K562 (cell line): ENCODE results near the gene MXI1. TPM values are rescaled to one million over a fixed set of nuclear protein-coding genes. Genes with fewer than 3 reads are reported as not detected.
"Not testable (repeated sequence)": the region's sequence is repeated elsewhere in the genome, so short reads cannot be mapped to it uniquely, and the experiment has no call there.

Source experiments
- ATAC-seq: fragments of 200-7000 bp; cut with Tn5 transposase; 3 replicates; pipeline ENCODE4 v1.9.1; 2020; ENCODE audit warnings: moderate library complexity
- BruUV-seq: library from RNA; stranded (reverse); fragments of 400-500 nt; replicated peaks from 2 replicates; lab custom pipeline; 2021; lab: Mats Ljungman, UMichigan
- CTCF ChIA-PET: fragments of 300-600 bp; formaldehyde crosslinking; extraction: SDS; loops from one replicate; lab custom pipeline; 2021; ENCODE audit warnings: low intra/inter-chr PET ratio; lab: Yijun Ruan, JAX
- POLR2A ChIA-PET: fragments of 300-600, 350-650 bp; sonication (Branson Sonifier 250); formaldehyde crosslinking; extraction: SDS; loops from one replicate; lab custom pipeline; 2021; ENCODE audit warnings: antibody characterized with exemption, inconsistent platforms; lab: Yijun Ruan, JAX
- DNase-seq, 4 experiments: peaks; one replicate each; pipeline versions ENCODE4 v3.0.0 to v3.0.0-alpha.2; 2011 to 2018; ENCODE audit warnings: low spot score in 3 of 4, mixed read lengths in 3 of 4; ENCODE audit errors: extremely low read depth in 1 of 4
- FAIRE-seq: peaks from 2 replicates; lab custom pipeline; 2011; peaks lifted over from hg19 to GRCh38; lab: Jason Lieb, UNC
- H2AFZ ChIP-seq: 2 replicates; pipeline ENCODE4 v1.6.0; 2011; ENCODE audit warnings: low read depth, low read length, control low read depth, inconsistent platforms
- H3K27ac ChIP-seq: fragments of 200-600 bp; 3 replicates; pipeline ENCODE4 v1.8.0; 2011; ENCODE audit warnings: low read depth, mild to moderate bottlenecking, control low read depth, inconsistent platforms, low read length, moderate library complexity, mixed read lengths; ENCODE audit errors: extremely low read depth
- H3K27me3 ChIP-seq, 2 experiments: fragments of 300-600 bp in 1 of 2; 2 replicates in 1 of 2; 3 replicates in 1 of 2; pipeline versions ENCODE4 v1.6.0 to v1.8.0; 2011; ENCODE audit warnings: inconsistent platforms in 2 of 2, low read length in 2 of 2, mild to moderate bottlenecking in 1 of 2, mixed read lengths in 1 of 2, moderate library complexity in 1 of 2; ENCODE audit not compliant: control insufficient read depth in 2 of 2, insufficient read depth in 2 of 2
- H3K36me3 ChIP-seq: fragments of 300-600 bp; 3 replicates; pipeline ENCODE4 v1.8.0; 2011; ENCODE audit warnings: mild to moderate bottlenecking, low read length, inconsistent platforms; ENCODE audit not compliant: control insufficient read depth, insufficient read depth
- H3K4me1 ChIP-seq, 2 experiments: fragments of 200-600 bp in 1 of 2; replicated peaks in 1 of 2; 2 replicates in 1 of 2; 3 replicates in 1 of 2; pipeline versions ENCODE4 v1.5.1 to v1.8.0; 2011; ENCODE audit warnings: inconsistent platforms in 2 of 2, low read length in 2 of 2, mild to moderate bottlenecking in 1 of 2, mixed read lengths in 1 of 2, moderate library complexity in 1 of 2; ENCODE audit not compliant: control insufficient read depth in 2 of 2, insufficient read depth in 2 of 2
- H3K4me2 ChIP-seq: 2 replicates; pipeline ENCODE4 v1.6.1; 2011; ENCODE audit warnings: low read length, control low read depth, inconsistent platforms, mixed read lengths; ENCODE audit not compliant: insufficient read depth
- H3K4me3 ChIP-seq: fragments of 200-600 bp; sonication (generic), shearing (Covaris generic); 2 replicates; pipeline ENCODE4 v1.5.1; 2016; ENCODE audit warnings: control low read depth, inconsistent platforms
- H3K79me2 ChIP-seq: fragments of 200-600 bp; 3 replicates; pipeline ENCODE4 v1.8.0; 2011; ENCODE audit warnings: low read length, inconsistent platforms; ENCODE audit not compliant: control insufficient read depth, insufficient read depth
- H3K9ac ChIP-seq, 2 experiments: 2 replicates each; pipeline versions ENCODE4 v1.6.0 to v1.6.1; 2011; ENCODE audit warnings: low read depth in 2 of 2, low read length in 2 of 2, control low read depth in 1 of 2, inconsistent platforms in 1 of 2, mild to moderate bottlenecking in 1 of 2, mixed read lengths in 1 of 2; ENCODE audit not compliant: insufficient read depth in 1 of 2
- H3K9me1 ChIP-seq: one replicate; pipeline ENCODE4 v1.6.0; 2011; ENCODE audit warnings: inconsistent platforms, mild to moderate bottlenecking, low read length, moderate library complexity; ENCODE audit not compliant: control insufficient read depth, insufficient read depth
- H3K9me3 ChIP-seq: replicated peaks from 2 replicates; pipeline ENCODE4 v1.5.1; 2011; ENCODE audit warnings: low read depth, low read length, inconsistent platforms; ENCODE audit not compliant: control insufficient read depth, insufficient read depth
- H4K20me1 ChIP-seq: replicated peaks from 2 replicates; pipeline ENCODE4 v1.6.1; 2011; ENCODE audit warnings: low read length, inconsistent platforms, mixed read lengths; ENCODE audit not compliant: control insufficient read depth, insufficient read depth
- CEBPG ChIP-seq, 3 experiments: fragments of 200-800 bp in 1 of 3; sonication (Bioruptor generic) in 1 of 3; sonication (generic) in 1 of 3; formaldehyde crosslinking in 1 of 3; IDR thresholded peaks in 2 of 3; conservative IDR thresholded peaks in 1 of 3; 2 replicates each; pipeline versions ENCODE4 v1.6.1 to v1.8.0; 2016 to 2022; ENCODE audit warnings: missing compliant biosample characterization in 2 of 3, missing genetic modification characterization in 2 of 3, mild to moderate bottlenecking in 1 of 3, missing genetic modification reagents in 1 of 3
- CHD4 ChIP-seq: fragments of 200-600 bp; sonication (generic); IDR thresholded peaks from 3 replicates; pipeline ENCODE4 v1.6.1; 2012; ENCODE audit warnings: low read depth, mild to moderate bottlenecking, mixed read lengths, low read length, inconsistent platforms; ENCODE audit not compliant: insufficient read depth, insufficient replicate concordance, poor library complexity, severe bottlenecking
- NFYB ChIP-seq: IDR thresholded peaks from 2 replicates; pipeline ENCODE4 v1.6.1; 2011; ENCODE audit warnings: mild to moderate bottlenecking, moderate library complexity; ENCODE audit not compliant: insufficient read length; ENCODE audit errors: extremely low read depth
- WGBS: fragments of 100-300 bp; shearing (Covaris generic); methylation state at CpG from one replicate; pipeline ENCODE4 v1.1.6; 2016; ENCODE audit warnings: low coverage, mixed read lengths; ENCODE audit not compliant: insufficient coverage; ENCODE audit errors: missing lambda C conversion rate; 5-methylcytosine and 5-hydroxymethylcytosine counted together
- in situ Hi-C: fragments of 300-500 bp; cut with MboI; formaldehyde crosslinking; loops from 4 replicates; pipeline ENCODE4 v1.15.0; 2018; ENCODE audit warnings: inconsistent platforms, mixed read lengths
- intact Hi-C: fragments of 100-400 bp; cut with micrococcal nuclease; formaldehyde crosslinking; loops from 2 replicates; pipeline ENCODE4 v1.14.2; 2022
- polyA plus RNA-seq, 8 experiments: library from polyadenylated mRNA; depleted of rRNA in 4 of 8; stranded (reverse) in 5 of 8; unstranded in 3 of 8; fragments of >200 nt; fragmentation: Nextera tagmentation in 2 of 8; fragmentation: Illumina TruSeq in 1 of 8; extraction: Ambion mirVana in 2 of 8; extraction: Trizol in 1 of 8; gene quantifications; 2 replicates each; pipeline versions ENCODE4 v1.2.1 to v1.2.3, GENCODE V29; 2011 to 2014; ENCODE audit warnings: inconsistent platforms in 1 of 8, missing spikeins in 1 of 8
- total RNA-seq, 7 experiments: library from RNA; depleted of rRNA in 6 of 7; stranded (reverse); fragments of >200 nt in 6 of 7; fragmentation: Illumina TruSeq in 2 of 7; extraction: Trizol in 2 of 7; gene quantifications; 2 replicates each; pipeline versions ENCODE4 v1.2.1 to v1.2.3, GENCODE V29; 2011 to 2021; ENCODE audit warnings: low replicate concordance in 1 of 7

Gene MXI1
- total and polyA plus RNA-seq, 9 of the 15 experiments (the other 6 are each of a cell fraction or from before 2014, with no cell fraction given), result 9.1 to 23.7 (median 14.8) TPM

- TF ChIP-seq NFYB, result no peak
- no peak for TF ChIP-seq CEBPG (CRISPR knock-in tag; IDR thresholded peaks at IDR 0.05)
- peak; percentile 16 to 42; a peak in 1 of 4 replicates for TF ChIP-seq CEBPG (tag; conservative IDR thresholded peaks at IDR 0.05 in 1 of 2, IDR thresholded peaks at IDR 0.05 in 1 of 2)
- no peak for TF ChIP-seq CHD4
- TF ChIP-seq, all 486 proteins: peak for 3
Measured at GRCh38 chr10:110200503-110200902, 6.9 kb upstream of the MXI1 start (continued).

- H3K36me3 ChIP-seq, H3K9ac ChIP-seq, H3K27me3 ChIP-seq, H2AFZ ChIP-seq, H3K27ac ChIP-seq, DNase-seq, FAIRE-seq, H4K20me1 ChIP-seq, CTCF ChIA-PET, ATAC-seq, H3K9me3 ChIP-seq, H3K9me1 ChIP-seq, in situ Hi-C loops, BruUV-seq, H3K4me3 ChIP-seq, H3K4me1 ChIP-seq, H3K4me2 ChIP-seq, POLR2A ChIA-PET, H3K79me2 ChIP-seq: not testable (repeated sequence)
- 44% methylated on average over 6 of the region's 8 CpGs for WGBS
- intact Hi-C loops, result loop anchor here (10.0 kb wide), 1 partner anchor 196 kb away; the partner anchor contains the start of gene ADD3
Measured at GRCh38 chr10:110201046-110201445, 6.4 kb upstream of the MXI1 start.
